ENCODE results near the gene MCTP1.

The MCTP1 gene

DNA sequence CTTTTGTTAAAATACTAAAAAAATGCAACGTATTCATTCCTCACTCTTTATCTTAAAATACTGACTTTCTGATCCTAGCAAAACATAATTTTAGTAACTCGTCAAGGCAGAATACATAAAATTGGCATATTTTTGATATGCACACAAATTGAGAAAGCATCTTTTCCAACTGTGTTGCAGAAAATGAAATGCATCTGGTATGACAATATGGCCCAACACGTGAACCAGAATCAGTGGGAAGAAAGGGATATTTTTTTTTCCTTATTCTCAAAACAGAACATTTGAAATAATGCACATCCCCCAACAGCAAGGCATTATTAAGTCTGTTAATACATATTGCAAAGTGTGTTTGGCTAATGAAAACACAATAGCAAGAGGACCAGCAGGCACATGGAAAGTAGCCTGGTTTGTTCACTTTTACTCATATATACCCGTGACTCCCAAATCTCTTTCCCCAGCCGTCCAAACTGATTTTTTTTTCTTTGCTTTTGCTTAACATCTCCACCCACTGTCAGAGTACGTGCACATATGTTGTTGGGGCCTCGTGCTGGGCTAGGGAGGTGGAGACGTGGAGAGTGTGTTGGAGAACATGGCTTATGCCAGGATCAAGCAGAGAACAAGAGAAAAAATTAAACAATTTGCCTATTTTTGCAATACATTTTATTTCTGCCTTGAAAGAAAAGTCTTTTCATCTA lies 4.3 kb downstream of the MCTP1 start:
- Histone ChIP-seq H3K9ac (ENCODE audit: low read length) (no peak overlapping the region), H3K9me3 (ENCODE audit: insufficient read depth, low read length) (no peaks in the 10 kb centered on the region), H3K79me2 (ENCODE audit: low read length) (no peaks in the 10 kb centered on the region), H3K4me1 (ENCODE audit: low read length) (no peaks in the 10 kb centered on the region), H4K20me1 (ENCODE audit: insufficient read depth, low read length) (no peaks in the 10 kb centered on the region), H3K36me3 (replicated peaks; ENCODE audit: low read depth, low read length) (no peaks in the 10 kb centered on the region), H3K27me3 (ENCODE audit: low read depth, low read length) (no peaks in the 10 kb centered on the region), H3K4me3 (ENCODE audit: low read length) (no peak overlapping the region), H3K27ac (ENCODE audit: low read length) (no peak overlapping the region), H2AFZ (ENCODE audit: low read depth, low read length) (no peak overlapping the region), H3K4me2 (ENCODE audit: low read length) (no peak overlapping the region)
- no peak for TF ChIP-seq EZH2phosphoT487 (IDR thresholded peaks at IDR 0.05; ENCODE audit: low read depth)
- TF ChIP-seq, protein P1, sequence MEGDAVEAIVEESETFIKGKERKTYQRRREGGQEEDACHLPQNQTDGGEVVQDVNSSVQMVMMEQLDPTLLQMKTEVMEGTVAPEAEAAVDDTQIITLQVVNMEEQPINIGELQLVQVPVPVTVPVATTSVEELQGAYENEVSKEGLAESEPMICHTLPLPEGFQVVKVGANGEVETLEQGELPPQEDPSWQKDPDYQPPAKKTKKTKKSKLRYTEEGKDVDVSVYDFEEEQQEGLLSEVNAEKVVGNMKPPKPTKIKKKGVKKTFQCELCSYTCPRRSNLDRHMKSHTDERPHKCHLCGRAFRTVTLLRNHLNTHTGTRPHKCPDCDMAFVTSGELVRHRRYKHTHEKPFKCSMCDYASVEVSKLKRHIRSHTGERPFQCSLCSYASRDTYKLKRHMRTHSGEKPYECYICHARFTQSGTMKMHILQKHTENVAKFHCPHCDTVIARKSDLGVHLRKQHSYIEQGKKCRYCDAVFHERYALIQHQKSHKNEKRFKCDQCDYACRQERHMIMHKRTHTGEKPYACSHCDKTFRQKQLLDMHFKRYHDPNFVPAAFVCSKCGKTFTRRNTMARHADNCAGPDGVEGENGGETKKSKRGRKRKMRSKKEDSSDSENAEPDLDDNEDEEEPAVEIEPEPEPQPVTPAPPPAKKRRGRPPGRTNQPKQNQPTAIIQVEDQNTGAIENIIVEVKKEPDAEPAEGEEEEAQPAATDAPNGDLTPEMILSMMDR (IDR thresholded peaks at IDR 0.05; ENCODE audit: low read depth, low read length) = no peak

DNA sequence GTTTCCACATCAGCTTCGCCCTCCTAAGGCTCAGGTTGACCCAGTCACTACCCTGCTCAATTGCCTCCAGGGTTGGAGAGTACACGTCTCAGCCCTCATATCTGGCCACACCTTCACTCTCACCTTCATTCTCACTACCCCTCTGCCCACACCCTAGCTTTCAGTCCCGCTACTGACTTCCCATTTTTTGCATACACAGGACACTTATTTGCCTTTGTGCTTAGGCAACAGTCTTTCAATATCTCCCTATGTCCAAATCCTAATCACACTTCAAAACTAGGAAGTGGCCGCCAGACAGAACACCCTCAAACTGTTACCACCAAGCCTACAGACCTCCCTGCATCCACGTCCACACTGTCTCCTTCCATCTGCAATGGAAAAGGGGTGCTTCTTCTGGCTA lies 10.9 kb downstream of the MCTP1 start:
- Histone ChIP-seq H3K9me3 (ENCODE audit: insufficient read depth, low read length) (no peaks in the 10 kb centered on the region), H3K27ac (ENCODE audit: low read length) (no peak overlapping the region), H3K27me3 (ENCODE audit: low read depth, low read length) (no peaks in the 10 kb centered on the region), H3K9ac (ENCODE audit: low read length) (no peak overlapping the region), H3K4me1 (ENCODE audit: low read length) (no peaks in the 10 kb centered on the region), H3K4me3 (ENCODE audit: low read length) (no peak overlapping the region), H4K20me1 (ENCODE audit: insufficient read depth, low read length) (no peaks in the 10 kb centered on the region), H3K36me3 (replicated peaks; ENCODE audit: low read depth, low read length) (no peaks in the 10 kb centered on the region), H3K4me2 (ENCODE audit: low read length) (no peak overlapping the region), H3K79me2 (ENCODE audit: low read length) (no peaks in the 10 kb centered on the region), H2AFZ (ENCODE audit: low read depth, low read length) (no peak overlapping the region)
- TF ChIP-seq, protein P1 (IDR thresholded peaks at IDR 0.05; ENCODE audit: low read depth, low read length) = no peak
- no peak for TF ChIP-seq EZH2phosphoT487 (IDR thresholded peaks at IDR 0.05; ENCODE audit: low read depth)

DNA sequence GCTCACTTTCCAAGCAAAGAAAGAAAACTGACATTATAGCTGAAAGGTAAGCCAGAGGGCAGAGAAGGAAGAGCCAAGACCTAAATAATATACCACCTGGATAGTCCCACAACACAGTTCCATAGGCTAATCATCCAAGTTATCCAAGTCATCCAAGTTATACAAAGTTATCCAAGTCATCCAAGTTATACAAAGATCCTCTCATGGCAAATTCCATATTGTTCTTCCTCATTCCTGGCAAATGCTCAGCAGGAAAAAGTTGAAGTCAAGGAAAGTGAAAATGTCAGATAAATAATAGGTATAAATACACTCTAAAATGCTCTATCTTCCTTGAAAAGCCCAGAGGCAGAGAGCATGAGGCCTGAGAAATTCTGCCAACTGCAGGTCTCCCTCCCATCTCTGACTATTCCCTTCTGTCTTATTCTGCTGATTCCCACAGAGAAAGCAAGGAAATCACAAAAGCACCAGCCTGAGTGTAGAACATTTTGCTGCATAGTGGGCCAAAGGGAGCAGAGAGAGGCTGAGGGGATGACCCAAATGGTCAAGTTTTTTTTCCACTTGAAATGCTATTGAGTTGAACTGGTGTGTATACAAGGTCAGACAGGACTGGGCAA lies 12.5 kb downstream of the MCTP1 start:
- H2AFZ ChIP-seq (ENCODE audit: low read depth, low read length) = no peak overlapping the region
- no peaks in the 10 kb centered on the region for H3K79me2 ChIP-seq (ENCODE audit: low read length)
- H3K36me3 ChIP-seq (replicated peaks; ENCODE audit: low read depth, low read length) = no peaks in the 10 kb centered on the region
- no peaks in the 10 kb centered on the region for H3K4me1 ChIP-seq (ENCODE audit: low read length)
- no peak overlapping the region for H3K27ac ChIP-seq (ENCODE audit: low read length)
- no peak for TF ChIP-seq EZH2phosphoT487 (IDR thresholded peaks at IDR 0.05; ENCODE audit: low read depth)
- TF ChIP-seq, protein P1 (IDR thresholded peaks at IDR 0.05; ENCODE audit: low read depth, low read length) = no peak
- H4K20me1 ChIP-seq (ENCODE audit: insufficient read depth, low read length) = no peaks in the 10 kb centered on the region
- no peaks in the 10 kb centered on the region for H3K9me3 ChIP-seq (ENCODE audit: insufficient read depth, low read length)
- no peak overlapping the region for H3K4me2 ChIP-seq (ENCODE audit: low read length)
- H3K27me3 ChIP-seq (ENCODE audit: low read depth, low read length) = no peaks in the 10 kb centered on the region
- H3K4me3 ChIP-seq (ENCODE audit: low read length) = no peak overlapping the region
- no peak overlapping the region for H3K9ac ChIP-seq (ENCODE audit: low read length)

DNA sequence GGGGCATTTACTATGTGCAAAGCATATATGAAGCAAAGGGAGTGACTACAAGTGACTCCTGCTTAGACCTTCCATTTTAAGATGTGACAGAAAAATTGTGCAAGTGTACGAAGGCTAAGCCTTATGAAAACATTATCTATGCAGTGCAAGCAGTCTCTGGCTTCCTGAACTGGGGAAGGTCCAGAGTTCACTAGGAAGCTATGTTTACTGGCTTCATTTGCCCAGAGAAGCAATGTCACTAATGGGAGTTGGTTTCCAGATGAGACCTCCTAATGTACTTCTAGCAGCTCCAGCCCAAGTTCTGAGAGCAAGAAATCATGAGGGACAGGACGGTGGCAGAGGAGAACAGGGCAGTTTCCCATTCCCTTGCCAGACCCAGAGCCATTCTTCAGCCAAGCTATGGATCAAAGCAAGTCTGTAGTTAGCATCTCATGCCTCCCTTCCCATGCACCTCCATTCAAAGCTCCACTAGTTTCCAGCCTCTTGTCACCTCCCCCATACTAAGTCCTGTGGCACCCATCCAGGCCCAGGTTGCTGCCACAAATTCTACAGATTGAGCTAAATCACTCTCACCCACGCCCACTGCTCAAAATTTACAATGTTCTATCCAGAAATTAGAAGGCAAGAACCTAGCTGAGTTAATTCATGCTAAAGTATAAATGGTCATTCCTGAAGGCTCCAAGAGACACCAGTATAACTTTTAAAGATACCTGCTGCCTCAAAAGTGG lies 21.8 kb downstream of the MCTP1 start:
- Histone ChIP-seq H4K20me1 (ENCODE audit: insufficient read depth, low read length) (no peaks in the 10 kb centered on the region), H3K27ac (ENCODE audit: low read length) (no peak overlapping the region), H3K4me3 (ENCODE audit: low read length) (no peak overlapping the region), H3K27me3 (ENCODE audit: low read depth, low read length) (no peaks in the 10 kb centered on the region), H3K4me1 (ENCODE audit: low read length) (no peaks in the 10 kb centered on the region), H2AFZ (ENCODE audit: low read depth, low read length) (no peak overlapping the region), H3K36me3 (replicated peaks; ENCODE audit: low read depth, low read length) (no peaks in the 10 kb centered on the region), H3K4me2 (ENCODE audit: low read length) (no peak overlapping the region), H3K9ac (ENCODE audit: low read length) (no peak overlapping the region), H3K9me3 (ENCODE audit: insufficient read depth, low read length) (no peaks in the 10 kb centered on the region), H3K79me2 (ENCODE audit: low read length) (no peaks in the 10 kb centered on the region)
- TF ChIP-seq EZH2phosphoT487 (IDR thresholded peaks at IDR 0.05; ENCODE audit: low read depth) = no peak

Measured in OCI-LY3 (cell line).